HepG2 (cell line): ENCODE measurements around the gene EMILIN1. TPM values are rescaled to one million over a fixed set of nuclear protein-coding genes. Genes with fewer than 3 reads are reported as not detected.

ENCODE experiments used
- AHR ChIP-seq: IDR thresholded peaks from 2 replicates; pipeline ENCODE4 v1.6.1; 2018; ENCODE audit warnings: missing genetic modification reagents, missing compliant biosample characterization
- ARNTL ChIP-seq: sonication (generic); formaldehyde crosslinking; IDR thresholded peaks from 2 replicates; pipeline ENCODE4 v1.4.0; 2020; ENCODE audit warnings: mild to moderate bottlenecking, missing genetic modification reagents
- BCL3 ChIP-seq: sonication (generic); formaldehyde crosslinking; IDR thresholded peaks from 2 replicates; pipeline ENCODE4 v1.5.1; 2020; ENCODE audit warnings: mild to moderate bottlenecking, missing genetic modification reagents, moderate library complexity
- E2F5 ChIP-seq: sonication (generic); formaldehyde crosslinking; conservative IDR thresholded peaks from 2 replicates; pipeline ENCODE4 v1.4.0; 2020; ENCODE audit warnings: missing genetic modification reagents
- FOSL1 ChIP-seq: sonication (generic); formaldehyde crosslinking; IDR thresholded peaks from 2 replicates; pipeline ENCODE4 v1.9.0; 2021; ENCODE audit warnings: missing genetic modification reagents, borderline replicate concordance
- FOXK1 ChIP-seq: sonication (generic); formaldehyde crosslinking; IDR thresholded peaks from 2 replicates; pipeline ENCODE4 v1.4.0; 2020; ENCODE audit warnings: low read depth, missing genetic modification reagents, borderline replicate concordance
- IRF1 ChIP-seq: sonication (generic); formaldehyde crosslinking; IDR thresholded peaks from 2 replicates; pipeline ENCODE4 v1.4.0; 2020; ENCODE audit warnings: low read depth, mild to moderate bottlenecking, missing genetic modification reagents
- KLF12 ChIP-seq: sonication (generic); formaldehyde crosslinking; IDR thresholded peaks from 2 replicates; pipeline ENCODE4 v1.4.0; 2020; ENCODE audit warnings: missing genetic modification reagents, borderline replicate concordance
- KMT2A ChIP-seq: sonication (generic); formaldehyde crosslinking; IDR thresholded peaks from 2 replicates; pipeline ENCODE4 v1.4.0; 2020; ENCODE audit warnings: missing genetic modification reagents
- THYN1 ChIP-seq: sonication (generic); formaldehyde crosslinking; IDR thresholded peaks from 2 replicates; pipeline ENCODE4 v1.8.1; 2023; ENCODE audit warnings: low read depth, mild to moderate bottlenecking, moderate library complexity, missing genetic modification reagents, borderline replicate concordance
- USF2 ChIP-seq, 2 experiments: sonication (generic) in 1 of 2; formaldehyde crosslinking in 1 of 2; IDR thresholded peaks; 2 replicates each; pipeline versions ENCODE4 v1.5.1 to v1.6.1; 2011 to 2020; ENCODE audit warnings: borderline replicate concordance in 1 of 2, low read depth in 1 of 2, low read length in 1 of 2, mild to moderate bottlenecking in 1 of 2, missing genetic modification reagents in 1 of 2, moderate library complexity in 1 of 2
- ZNF318 ChIP-seq: sonication (generic); formaldehyde crosslinking; IDR thresholded peaks from 2 replicates; pipeline ENCODE4 v1.4.0; 2020; ENCODE audit warnings: mild to moderate bottlenecking, missing genetic modification reagents
- ZNF883 ChIP-seq: sonication (generic); formaldehyde crosslinking; IDR thresholded peaks from 2 replicates; pipeline ENCODE4 v1.5.1; 2020; ENCODE audit warnings: mild to moderate bottlenecking, missing genetic modification reagents; ENCODE audit errors: not compliant biosample characterization
- polyA plus RNA-seq, 8 experiments: library from polyadenylated mRNA; depleted of rRNA in 3 of 8; stranded (reverse) in 7 of 8; unstranded in 1 of 8; fragments of >200 nt; fragmentation: Illumina TruSeq in 4 of 8; extraction: Trizol in 4 of 8; gene quantifications; 2 replicates each; pipeline versions ENCODE4 v1.2.1 to v1.2.3, GENCODE V29; 2011 to 2016; ENCODE audit warnings: low read depth in 4 of 8, missing spikeins in 1 of 8, mixed read lengths in 1 of 8; ENCODE audit not compliant: insufficient read depth in 1 of 8
- total RNA-seq, 5 experiments: library from RNA; depleted of rRNA; stranded (reverse); fragments of >200 nt; fragmentation: Illumina TruSeq; extraction: Trizol; gene quantifications; 2 replicates each; pipeline ENCODE4 v1.2.3, GENCODE V29; 2016; ENCODE audit warnings: low read depth in 1 of 5

The EMILIN1 gene
- total and polyA plus RNA-seq, 2 of the 13 experiments (the other 11 are each of a cell fraction or from before 2014, with no cell fraction given) = 8.1 to 9.7 TPM

- TF ChIP-seq ZNF883 (peak; percentile 49), IRF1 (CRISPR knock-in tag) (no peak), E2F5 (CRISPR knock-in tag) (no peak), USF2 (IDR thresholded peaks at IDR 0.05; ENCODE audit: low read depth, low read length) (no peak), USF2 (CRISPR knock-in tag; IDR thresholded peaks at IDR 0.05; ENCODE audit: borderline replicate concordance) (peak; percentile 66), THYN1 (CRISPR knock-in tag) (no peak), BCL3 (no peak; the same call in 1 of the 2 replicates), ZNF318 (CRISPR knock-in tag) (no peak; the same call in 1 of the 2 replicates), FOXK1 (CRISPR knock-in tag) (peak; percentile 69; the same call in 1 of the 2 replicates), FOSL1 (peak; percentile 28; the same call in 1 of the 2 replicates), AHR (CRISPR knock-in tag) (peak; percentile 72), ARNTL (CRISPR knock-in tag) (peak; percentile 77; the same call in 1 of the 2 replicates), KLF12 (CRISPR knock-in tag) (peak; percentile 41; the same call in 1 of the 2 replicates), KMT2A (CRISPR knock-in tag) (peak; percentile 78; the same call in 1 of the 2 replicates)
Observed at GRCh38 chr2:27092696-27093429, 14.4 kb downstream of the EMILIN1 start (continued).
